Measurements from ENCODE around the gene HMOX1.

HMOX1 gene

GRCh38 chr22:35375526-35375925, 5.4 kb upstream of the HMOX1 start:
- Histone ChIP-seq H3K4me3 (ENCODE audit: low read depth, low read length) (no peak overlapping the region), H3K9me3 (ENCODE audit: control insufficient read depth, insufficient read depth, low read length) (no peaks in the 10 kb centered on the region), H3K36me3 (ENCODE audit: control insufficient read depth, insufficient read depth, low read length) (no peaks in the 10 kb centered on the region), H3K27me3 (ENCODE audit: control insufficient read depth, insufficient read depth, low read length) (no peaks in the 10 kb centered on the region), H3K4me1 (ENCODE audit: control insufficient read depth, insufficient read depth, low read length) (peaks cover 23% of the 10 kb centered on the region), H3K9ac (ENCODE audit: low read depth, low read length) (no peak overlapping the region)

GRCh38 chr22:35376728-35377472, 4.0 kb upstream of the HMOX1 start:
- no peaks in the 10 kb centered on the region for H3K36me3 ChIP-seq (ENCODE audit: control insufficient read depth, insufficient read depth, low read length)
- H3K4me1 ChIP-seq (ENCODE audit: control insufficient read depth, insufficient read depth, low read length): peaks cover 28% of the 10 kb centered on the region
- no peaks in the 10 kb centered on the region for H3K27me3 ChIP-seq (ENCODE audit: control insufficient read depth, insufficient read depth, low read length)
- peak overlapping the region; percentile 60 for H3K9ac ChIP-seq (ENCODE audit: low read depth, low read length)
- peak overlapping the region; percentile 19 for H3K4me3 ChIP-seq (ENCODE audit: low read depth, low read length)
- no peaks in the 10 kb centered on the region for H3K9me3 ChIP-seq (ENCODE audit: control insufficient read depth, insufficient read depth, low read length)

DNA sequence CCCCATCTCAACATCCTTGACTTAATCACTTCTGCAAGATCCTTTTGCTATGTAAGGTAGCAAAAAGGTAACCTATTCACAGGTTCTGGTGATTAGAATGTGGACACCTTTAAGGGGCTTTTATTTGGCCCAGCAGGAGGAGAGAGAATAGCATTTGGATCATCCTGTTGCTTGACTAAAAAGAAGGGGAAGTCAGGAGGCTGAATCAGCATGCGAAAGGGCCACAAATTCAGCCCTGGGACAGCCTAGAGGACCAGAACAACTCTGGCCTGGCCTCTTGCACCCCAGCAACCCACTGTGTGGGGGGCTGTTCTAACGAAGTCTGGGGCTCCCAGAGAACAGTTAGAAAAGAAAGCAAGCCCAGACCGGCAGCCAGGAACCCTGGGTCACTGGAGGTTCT, 3.2 kb upstream of the HMOX1 start:
- H3K27me3 ChIP-seq (ENCODE audit: control insufficient read depth, insufficient read depth, low read length): no peaks in the 10 kb centered on the region
- H3K9me3 ChIP-seq (ENCODE audit: control insufficient read depth, insufficient read depth, low read length): no peaks in the 10 kb centered on the region
- no peak overlapping the region for H3K4me3 ChIP-seq (ENCODE audit: low read depth, low read length)
- H3K4me1 ChIP-seq (ENCODE audit: control insufficient read depth, insufficient read depth, low read length): peaks cover 26% of the 10 kb centered on the region
- H3K9ac ChIP-seq (ENCODE audit: low read depth, low read length): peak overlapping the region; percentile 57
- no peaks in the 10 kb centered on the region for H3K36me3 ChIP-seq (ENCODE audit: control insufficient read depth, insufficient read depth, low read length)

DNA sequence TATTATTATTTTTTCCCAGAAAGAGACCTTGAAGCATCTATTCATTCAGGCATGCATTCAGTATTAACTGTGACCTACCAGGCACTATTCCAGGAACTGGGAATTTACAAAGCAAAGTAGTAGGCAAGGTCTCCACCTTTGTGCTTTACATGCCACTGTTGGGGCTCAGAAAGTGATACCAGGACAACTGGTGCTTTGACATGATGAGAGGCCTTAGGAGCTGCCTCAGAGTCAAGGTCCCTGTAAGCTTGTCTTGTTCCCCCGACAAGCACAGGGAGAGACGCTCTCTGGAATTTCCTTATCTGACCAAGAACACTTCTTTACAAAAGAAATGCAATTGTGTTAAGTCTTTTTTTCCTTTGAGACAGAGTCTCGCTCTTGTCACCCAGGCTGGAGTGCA, 2.3 kb upstream of the HMOX1 start:
- Histone ChIP-seq H3K9ac (ENCODE audit: low read depth, low read length) (no peak overlapping the region), H3K36me3 (ENCODE audit: control insufficient read depth, insufficient read depth, low read length) (peaks cover 8% of the 10 kb centered on the region), H3K4me1 (ENCODE audit: control insufficient read depth, insufficient read depth, low read length) (peaks cover 26% of the 10 kb centered on the region), H3K27me3 (ENCODE audit: control insufficient read depth, insufficient read depth, low read length) (no peaks in the 10 kb centered on the region), H3K9me3 (ENCODE audit: control insufficient read depth, insufficient read depth, low read length) (no peaks in the 10 kb centered on the region), H3K4me3 (ENCODE audit: low read depth, low read length) (no peak overlapping the region)

DNA sequence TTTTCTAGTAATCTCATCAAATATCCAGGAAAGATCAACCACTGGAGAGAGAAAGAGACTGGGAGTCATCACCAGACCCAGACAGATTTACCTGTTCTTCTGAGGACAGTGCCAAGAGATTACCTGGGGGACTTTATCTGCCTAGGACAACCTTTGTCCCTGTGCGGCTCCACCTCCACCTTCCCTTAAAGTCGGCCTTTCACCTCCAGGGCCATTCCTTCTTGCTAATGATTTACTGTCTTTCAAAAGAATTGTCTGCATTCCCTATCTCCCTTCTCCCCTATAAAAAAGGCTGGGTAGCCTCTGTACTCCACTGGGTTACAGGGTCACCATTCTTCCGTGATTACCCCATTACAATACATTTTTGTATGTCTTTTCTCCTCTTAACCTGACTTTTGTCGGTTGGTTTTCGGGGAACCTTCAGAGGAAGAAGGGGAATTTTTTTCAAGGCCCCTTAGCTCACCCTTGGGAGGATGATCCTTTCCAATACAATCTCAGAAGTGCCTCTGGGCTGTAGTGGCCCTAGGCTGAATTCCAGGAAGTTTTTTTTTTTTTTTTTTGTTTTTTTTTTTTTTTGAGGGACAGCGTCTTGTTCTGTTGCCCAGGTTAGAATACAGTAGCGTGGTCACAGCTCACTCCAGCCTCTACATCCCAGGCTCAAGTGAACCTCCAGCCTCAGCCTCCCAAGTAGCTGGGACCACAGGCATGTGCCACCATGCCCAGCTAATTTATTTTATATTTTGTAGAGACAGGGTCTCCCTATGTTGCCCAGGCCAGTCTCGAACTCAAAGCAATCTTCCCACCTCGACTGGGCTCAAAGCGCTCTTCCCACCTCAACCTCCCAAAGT, 1.5 kb upstream of the HMOX1 start:
- Histone ChIP-seq H3K9ac (ENCODE audit: low read depth, low read length) (no peak overlapping the region), H3K4me1 (ENCODE audit: control insufficient read depth, insufficient read depth, low read length) (peaks cover 26% of the 10 kb centered on the region), H3K36me3 (ENCODE audit: control insufficient read depth, insufficient read depth, low read length) (peaks cover 10% of the 10 kb centered on the region), H3K9me3 (ENCODE audit: control insufficient read depth, insufficient read depth, low read length) (no peaks in the 10 kb centered on the region), H3K27me3 (ENCODE audit: control insufficient read depth, insufficient read depth, low read length) (no peaks in the 10 kb centered on the region), H3K4me3 (ENCODE audit: low read depth, low read length) (no peak overlapping the region)

DNA sequence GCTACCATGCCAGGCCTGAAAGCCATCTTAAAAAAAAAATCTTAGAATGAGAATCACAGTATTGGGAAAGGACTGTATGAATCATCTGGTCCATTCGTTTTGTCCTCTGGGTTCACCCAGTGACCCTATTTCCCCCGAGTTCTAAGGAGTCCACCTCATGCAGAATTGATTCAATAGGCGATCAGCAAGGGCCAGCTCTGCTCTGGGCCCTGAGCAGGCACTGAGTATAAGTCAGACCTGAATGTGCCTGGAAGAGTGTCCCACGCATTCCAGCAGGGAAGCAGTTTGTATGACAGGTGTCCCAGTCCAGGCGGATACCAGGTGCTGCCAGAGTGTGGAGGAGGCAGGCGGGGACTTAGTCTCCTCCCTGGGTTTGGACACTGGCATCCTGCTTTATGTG, 883 bp upstream of the HMOX1 start:
- H3K27me3 ChIP-seq (ENCODE audit: control insufficient read depth, insufficient read depth, low read length): no peaks in the 10 kb centered on the region
- no peaks in the 10 kb centered on the region for H3K9me3 ChIP-seq (ENCODE audit: control insufficient read depth, insufficient read depth, low read length)
- no peak overlapping the region for H3K9ac ChIP-seq (ENCODE audit: low read depth, low read length)
- peaks cover 10% of the 10 kb centered on the region for H3K36me3 ChIP-seq (ENCODE audit: control insufficient read depth, insufficient read depth, low read length)
- H3K4me1 ChIP-seq (ENCODE audit: control insufficient read depth, insufficient read depth, low read length): peaks cover 26% of the 10 kb centered on the region
- no peak overlapping the region for H3K4me3 ChIP-seq (ENCODE audit: low read depth, low read length)

- H3K4me3 ChIP-seq (ENCODE audit: low read depth, low read length): peak overlapping the region; percentile 70
- H3K9ac ChIP-seq (ENCODE audit: low read depth, low read length): peak overlapping the region; percentile 60
- H3K4me1 ChIP-seq (ENCODE audit: control insufficient read depth, insufficient read depth, low read length): peaks cover 24% of the 10 kb centered on the region
- H3K27me3 ChIP-seq (ENCODE audit: control insufficient read depth, insufficient read depth, low read length): no peaks in the 10 kb centered on the region
- no peaks in the 10 kb centered on the region for H3K9me3 ChIP-seq (ENCODE audit: control insufficient read depth, insufficient read depth, low read length)
- peaks cover 10% of the 10 kb centered on the region for H3K36me3 ChIP-seq (ENCODE audit: control insufficient read depth, insufficient read depth, low read length)
These were observed 621 bp downstream of the HMOX1 start for GRCh38 chr22:35381424-35382009.

DNA sequence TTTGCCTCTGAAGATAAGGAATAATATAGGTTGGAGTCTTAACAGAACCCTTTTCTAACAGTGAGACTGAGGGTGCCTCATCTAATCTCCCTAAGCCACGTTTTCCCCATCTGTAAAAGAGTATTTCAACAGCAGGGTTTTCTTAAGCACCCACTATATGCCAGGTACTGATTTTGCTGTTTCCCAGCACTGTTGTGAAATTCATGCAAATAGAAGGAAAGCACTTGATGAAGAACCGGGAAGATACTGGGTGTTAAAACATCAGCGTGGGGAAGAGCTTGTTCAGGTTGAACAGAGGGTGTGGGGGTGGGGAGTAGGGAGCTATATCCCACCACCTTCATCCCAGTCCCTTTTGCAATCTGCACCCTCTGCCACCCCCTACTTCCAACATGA, 2.8 kb downstream of the HMOX1 start:
- no peaks in the 10 kb centered on the region for H3K27me3 ChIP-seq (ENCODE audit: control insufficient read depth, insufficient read depth, low read length)
- no peak overlapping the region for H3K4me3 ChIP-seq (ENCODE audit: low read depth, low read length)
- peaks cover 6% of the 10 kb centered on the region for H3K4me1 ChIP-seq (ENCODE audit: control insufficient read depth, insufficient read depth, low read length)
- H3K9ac ChIP-seq (ENCODE audit: low read depth, low read length): no peak overlapping the region
- H3K36me3 ChIP-seq (ENCODE audit: control insufficient read depth, insufficient read depth, low read length): peaks cover 20% of the 10 kb centered on the region
- no peaks in the 10 kb centered on the region for H3K9me3 ChIP-seq (ENCODE audit: control insufficient read depth, insufficient read depth, low read length)

DNA sequence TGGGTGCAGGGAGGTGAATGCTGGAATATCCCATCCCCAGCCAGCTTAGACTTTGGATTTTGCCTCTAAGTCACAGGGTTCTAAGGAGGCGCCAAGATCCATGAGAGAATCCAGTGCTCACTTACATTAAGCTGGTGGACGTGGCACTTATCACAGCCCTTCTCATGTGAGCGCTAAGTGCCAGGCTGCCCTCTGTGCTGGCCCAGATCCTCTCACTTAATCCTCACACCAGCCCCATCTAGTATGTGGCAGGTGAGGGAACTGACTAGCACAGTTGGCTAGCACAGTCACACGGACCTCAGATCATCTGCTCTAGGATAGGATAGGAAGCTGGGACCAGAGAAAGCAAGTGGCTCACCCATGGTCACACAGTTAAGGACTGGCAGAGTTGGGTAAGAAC, 3.6 kb downstream of the HMOX1 start:
- Histone ChIP-seq H3K9ac (ENCODE audit: low read depth, low read length) (no peak overlapping the region), H3K4me1 (ENCODE audit: control insufficient read depth, insufficient read depth, low read length) (peaks cover 5% of the 10 kb centered on the region), H3K4me3 (ENCODE audit: low read depth, low read length) (no peak overlapping the region), H3K36me3 (ENCODE audit: control insufficient read depth, insufficient read depth, low read length) (peaks cover 20% of the 10 kb centered on the region), H3K27me3 (ENCODE audit: control insufficient read depth, insufficient read depth, low read length) (no peaks in the 10 kb centered on the region), H3K9me3 (ENCODE audit: control insufficient read depth, insufficient read depth, low read length) (no peaks in the 10 kb centered on the region)

GRCh38 chr22:35384975-35385588, 4.2 kb downstream of the HMOX1 start:
- H3K27me3 ChIP-seq (ENCODE audit: control insufficient read depth, insufficient read depth, low read length): no peaks in the 10 kb centered on the region
- H3K36me3 ChIP-seq (ENCODE audit: control insufficient read depth, insufficient read depth, low read length): peaks cover 22% of the 10 kb centered on the region
- H3K9ac ChIP-seq (ENCODE audit: low read depth, low read length): no peak overlapping the region
- H3K9me3 ChIP-seq (ENCODE audit: control insufficient read depth, insufficient read depth, low read length): no peaks in the 10 kb centered on the region
- H3K4me3 ChIP-seq (ENCODE audit: low read depth, low read length): no peak overlapping the region
- peaks cover 5% of the 10 kb centered on the region for H3K4me1 ChIP-seq (ENCODE audit: control insufficient read depth, insufficient read depth, low read length)

GRCh38 chr22:35386670-35387288, 5.9 kb downstream of the HMOX1 start:
- Histone ChIP-seq H3K9me3 (ENCODE audit: control insufficient read depth, insufficient read depth, low read length) (no peaks in the 10 kb centered on the region), H3K36me3 (ENCODE audit: control insufficient read depth, insufficient read depth, low read length) (peaks cover 26% of the 10 kb centered on the region), H3K27me3 (ENCODE audit: control insufficient read depth, insufficient read depth, low read length) (no peaks in the 10 kb centered on the region), H3K9ac (ENCODE audit: low read depth, low read length) (no peak overlapping the region), H3K4me1 (ENCODE audit: control insufficient read depth, insufficient read depth, low read length) (no peaks in the 10 kb centered on the region), H3K4me3 (ENCODE audit: low read depth, low read length) (no peak overlapping the region)
